ENCODE measurements around the gene RPRD2. TPM values are rescaled to one million over a fixed set of nuclear protein-coding genes. Genes with fewer than 3 reads are reported as not detected.
"Not testable (repeated sequence)": the region's sequence is repeated elsewhere in the genome, so short reads cannot be mapped to it uniquely, and the experiment has no call there.

Gene RPRD2
- total and polyA plus RNA-seq, 2 of the 4 experiments (the other 2 are of a cell fraction) = 3.9 to 11.6 TPM

GRCh38 chr1:150363426-150364230, at the start of gene RPRD2 (continued):
- TF ChIP-seq MXI1 (IDR thresholded peaks at IDR 0.05; ENCODE audit: borderline replicate concordance, low read depth, low read length) (no peak; the same call in 1 of the 2 replicates), RFX5 (IDR thresholded peaks at IDR 0.05; ENCODE audit: low read depth, low read length) (no peak), BHLHE40 (IDR thresholded peaks at IDR 0.05; ENCODE audit: low read depth, low read length) (no peak), MAFK (IDR thresholded peaks at IDR 0.05; ENCODE audit: low read depth, low read length) (no peak), POLR2A (IDR thresholded peaks at IDR 0.05; ENCODE audit: low read depth, low read length) (peak; percentile 82), SMC3 (IDR thresholded peaks at IDR 0.05; ENCODE audit: low read depth, low read length) (no peak)

GRCh38 chr1:150314691-150315090, 49.3 kb upstream of the RPRD2 start:
- H3K4me3 ChIP-seq (ENCODE audit: insufficient read depth, low read depth, low read length); H4K5ac ChIP-seq (ENCODE audit: low read depth, low read length); H3K23ac ChIP-seq (ENCODE audit: low read depth, low read length); H3K4me2 ChIP-seq (ENCODE audit: low read depth, low read length); H3K4me1 ChIP-seq (ENCODE audit: control insufficient read depth, insufficient read depth, low read length); H3K27me3 ChIP-seq (ENCODE audit: control insufficient read depth, insufficient read depth, low read length); BruUV-seq (replicated peaks); H2BK15ac ChIP-seq (ENCODE audit: low read depth, low read length); H2AFZ ChIP-seq (replicated peaks; ENCODE audit: low read length, poor library complexity); H3K18ac ChIP-seq (ENCODE audit: low read depth, low read length); H2AK9ac ChIP-seq (replicated peaks; ENCODE audit: low read depth, low read length, poor library complexity); intact Hi-C loops (cut with micrococcal nuclease); POLR2A ChIA-PET (ENCODE audit: unreplicated experiment); H3K56ac ChIP-seq (ENCODE audit: extremely low read depth, insufficient read depth, low read length); H4K20me1 ChIP-seq (ENCODE audit: insufficient read depth, low read length); H3K9me3 ChIP-seq (ENCODE audit: control insufficient read depth, insufficient read depth, low read length); H2BK5ac ChIP-seq (ENCODE audit: low read depth, low read length, poor library complexity, severe bottlenecking); ATAC-seq (ENCODE audit: low read depth); H2BK20ac ChIP-seq (ENCODE audit: low read depth, low read length); H3K27ac ChIP-seq (ENCODE audit: insufficient read depth, low read length); dilution Hi-C loops (cut with HindIII; ENCODE audit: low sequenced_read_pairs, unreplicated experiment); H2BK120ac ChIP-seq (ENCODE audit: low read depth, low read length); H3K79me1 ChIP-seq (ENCODE audit: low read depth in 1 of 2, low read length in 2 of 2); H4K91ac ChIP-seq (ENCODE audit: insufficient read depth, low read depth, low read length); H3K4ac ChIP-seq (ENCODE audit: low read depth, low read length); DNase-seq; H2AK5ac ChIP-seq (ENCODE audit: low read depth, low read length); H4K8ac ChIP-seq (ENCODE audit: low read depth in 2 of 2, low read length in 2 of 2); H3K36me3 ChIP-seq (ENCODE audit: control insufficient read depth, insufficient read depth, low read length); H3K14ac ChIP-seq (replicated peaks; ENCODE audit: low read depth, low read length); H3K9me1 ChIP-seq (ENCODE audit: insufficient read depth, low read length); H3K9ac ChIP-seq (ENCODE audit: low read depth, low read length); in situ Hi-C loops (cut with MboI; ENCODE audit: low sequenced_read_pairs): not testable (repeated sequence)
- CTCF ChIA-PET = interaction anchor here (0.5 kb wide), 1 partner anchor 223 kb away, joined by 4 read pairs; no protein-coding TSS in a partner anchor
- no CpG with 5 or more reads among the region's 4 CpGs for WGBS, 2 experiments (ENCODE audit: extremely low coverage in 2 of 2, insufficient read length in 1 of 2)

Measured in IMR-90 (cell line).